Activated naive CD4-positive, alpha-beta T cell (primary cell): ENCODE measurements around the gene ASB11.
"Not testable (repeated sequence)": the region's sequence is repeated elsewhere in the genome, so short reads cannot be mapped to it uniquely, and the experiment has no call there.

ENCODE experiments used
- DNase-seq, 4 experiments: peaks; one replicate each; lab custom pipeline; 2025; lab: John Stamatoyannopoulos, UW

The ASB11 gene

GRCh38 chrX:15305899-15306298 is 9.5 kb downstream of the ASB11 start:
- DNase-seq = not testable (repeated sequence)

GRCh38 chrX:15301924-15302323 is 13.5 kb downstream of the ASB11 start:
- DNase-seq = no peak

DNA sequence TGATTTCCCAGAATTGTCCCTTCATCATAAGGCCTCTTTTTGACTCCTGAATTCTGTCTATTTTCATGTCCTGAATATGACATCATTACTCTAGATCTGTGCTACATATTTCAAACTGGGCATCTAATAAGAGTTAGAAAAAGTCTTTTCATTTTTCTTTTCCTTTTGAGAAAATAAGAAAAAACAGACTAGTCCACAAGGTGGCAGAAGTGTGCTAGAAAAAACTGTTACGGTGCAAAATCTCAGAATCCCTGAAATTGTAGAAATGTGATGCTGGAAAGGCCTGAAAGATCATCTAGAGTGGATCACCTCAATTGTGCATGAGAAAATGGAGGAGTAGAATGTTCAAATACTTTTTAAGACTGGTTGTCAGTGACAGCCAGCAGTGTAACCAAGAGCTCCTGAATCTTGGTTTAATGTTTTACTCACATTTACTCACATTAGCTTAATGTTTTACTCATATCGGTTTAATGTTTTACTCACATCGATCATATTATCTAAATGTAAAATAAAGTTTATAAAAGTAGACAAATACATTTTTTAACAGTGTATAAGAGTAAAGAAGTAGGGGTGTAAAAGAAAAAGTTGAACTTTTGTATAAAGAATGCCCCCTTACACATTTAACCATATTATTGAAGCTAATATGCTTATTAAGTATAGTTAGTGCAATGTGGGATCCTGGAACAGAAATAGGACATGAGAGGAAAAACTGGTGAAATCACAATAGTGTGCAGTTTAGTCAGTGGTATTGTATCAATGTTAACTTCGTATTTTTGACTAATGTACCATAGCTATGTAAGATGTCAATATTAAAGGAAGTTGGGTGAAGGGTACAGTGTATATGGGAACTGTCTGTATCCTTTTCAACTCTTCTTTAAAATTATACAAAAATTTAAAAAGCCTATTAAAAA is 15.2 kb downstream of the ASB11 start:
- DNase-seq = no peak

GRCh38 chrX:15298780-15299179 is 16.7 kb downstream of the ASB11 start:
- no peak for DNase-seq

- no peak for DNase-seq
These were observed 17.2 kb downstream of the ASB11 start for GRCh38 chrX:15298201-15298600.

DNA sequence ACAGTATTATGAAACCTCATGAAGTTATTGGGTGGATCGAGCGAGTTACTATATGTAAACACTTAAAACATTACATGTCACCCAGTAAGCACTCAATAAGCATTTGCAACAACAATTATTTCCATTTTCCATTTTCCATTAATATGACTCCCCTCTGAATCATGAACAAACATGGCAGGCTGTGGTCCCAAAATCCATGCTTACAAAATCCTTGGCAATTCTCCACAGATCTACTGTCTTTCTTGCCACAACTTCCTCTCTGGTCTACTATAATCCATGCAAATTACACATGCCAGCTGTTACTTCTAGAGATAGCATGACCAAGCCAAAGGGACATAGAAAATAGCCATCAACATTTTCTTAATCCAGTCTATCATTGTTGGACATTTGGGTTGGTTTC is 22.0 kb downstream of the ASB11 start:
- DNase-seq = no peak

GRCh38 chrX:15292861-15293260 is 22.6 kb downstream of the ASB11 start:
- DNase-seq = no peak

- no peak for DNase-seq
These were observed 37.8 kb downstream of the ASB11 start for GRCh38 chrX:15277604-15278003.

- no peak for DNase-seq
These were observed 40.5 kb downstream of the ASB11 start for GRCh38 chrX:15274946-15275345.

- not testable (repeated sequence) for DNase-seq
These were observed 42.2 kb downstream of the ASB11 start for GRCh38 chrX:15273275-15273674.

DNA sequence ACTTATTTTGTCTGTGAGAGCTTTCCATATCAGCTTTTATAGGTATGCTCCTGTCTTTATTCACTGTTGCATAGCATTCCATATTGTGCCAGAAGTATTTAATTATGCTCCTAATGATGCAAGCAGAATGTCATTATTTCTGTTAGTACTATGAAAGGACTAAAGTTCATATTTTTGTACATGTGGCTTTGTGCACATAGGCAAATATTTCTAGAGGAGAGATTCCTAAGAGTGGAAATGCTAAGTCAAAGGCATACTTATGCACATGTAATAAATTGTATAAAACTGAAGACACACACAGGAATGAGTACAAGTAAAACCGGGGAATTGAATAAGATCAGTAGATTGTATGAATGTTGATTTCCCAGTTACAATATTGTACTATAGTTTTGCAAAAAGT is 43.7 kb downstream of the ASB11 start:
- DNase-seq = no peak

- peak in 1 of 4 experiments; percentile 4 for DNase-seq
These were observed 45.6 kb downstream of the ASB11 start, which contains the start of gene ASB9 for GRCh38 chrX:15269618-15270521. Gene ASB9, minus strand, starts transcription at chrX:15270083. Its CDS starts 209 bp downstream, at chrX:15269874.

DNA sequence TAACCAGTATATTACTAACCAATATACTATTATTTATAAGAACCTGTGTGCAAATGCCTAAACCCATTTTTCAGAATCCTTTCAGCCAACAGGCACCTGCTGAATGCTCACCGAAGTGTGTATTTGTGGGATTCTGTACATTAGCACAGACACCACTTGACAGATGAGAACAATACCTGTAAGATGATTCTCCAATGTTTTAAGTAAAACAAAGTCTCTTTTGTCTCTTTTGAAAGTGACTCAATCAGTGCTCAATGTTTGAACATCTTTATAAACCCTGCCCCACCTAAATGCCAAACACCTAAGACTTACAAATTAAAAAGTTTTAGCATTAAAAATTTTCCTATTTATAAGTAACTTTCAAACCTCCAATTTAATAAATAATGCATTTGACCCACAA is 46.3 kb downstream of the ASB11 start:
- DNase-seq = no peak

DNA sequence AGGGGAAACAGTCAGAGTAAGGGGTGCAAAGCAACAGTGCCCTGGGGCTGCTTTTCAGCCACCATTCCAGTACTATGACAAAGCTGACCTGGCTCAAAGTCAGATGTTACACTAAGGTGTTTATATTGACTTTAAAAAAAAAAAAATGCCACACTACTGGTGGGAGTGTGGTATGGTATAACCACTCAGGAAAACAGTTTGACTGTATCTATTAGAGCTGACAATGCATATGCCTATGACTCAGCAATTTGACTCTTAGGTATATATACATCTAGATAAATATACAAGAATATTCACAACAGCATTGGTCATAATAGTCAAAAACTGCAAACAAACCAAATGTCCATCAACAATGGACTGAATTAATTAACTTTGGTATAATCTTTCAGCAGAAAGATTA is 60.6 kb downstream of the ASB11 start:
- DNase-seq = no peak

DNA sequence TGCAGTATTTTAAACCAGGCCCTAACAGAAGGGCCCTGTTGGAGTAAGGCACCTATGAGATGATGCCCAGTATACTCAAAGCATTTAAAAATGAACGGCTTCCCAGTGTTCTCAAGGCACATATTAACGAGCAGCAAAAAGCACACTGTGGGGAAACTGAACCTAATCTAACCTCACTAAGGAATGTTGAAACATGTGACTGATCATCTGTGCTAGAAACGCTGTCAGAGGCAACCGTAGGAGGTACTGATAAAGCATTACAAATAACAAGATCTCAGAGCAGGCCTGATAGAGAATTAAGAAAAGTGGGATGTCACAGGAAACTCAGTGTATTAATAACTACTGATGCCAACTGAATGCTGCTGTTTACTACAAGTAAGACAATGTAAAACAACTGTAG is 69.5 kb downstream of the ASB11 start:
- DNase-seq = no peak

- no peak for DNase-seq
These were observed 71.0 kb downstream of the ASB11 start for GRCh38 chrX:15244421-15244820.

- DNase-seq = peak in 1 of 4 experiments; percentile 0
These were observed 72.4 kb downstream of the ASB11 start for GRCh38 chrX:15242899-15243555.

- no peak for DNase-seq
These were observed 74.1 kb downstream of the ASB11 start for GRCh38 chrX:15241301-15241700.

DNA sequence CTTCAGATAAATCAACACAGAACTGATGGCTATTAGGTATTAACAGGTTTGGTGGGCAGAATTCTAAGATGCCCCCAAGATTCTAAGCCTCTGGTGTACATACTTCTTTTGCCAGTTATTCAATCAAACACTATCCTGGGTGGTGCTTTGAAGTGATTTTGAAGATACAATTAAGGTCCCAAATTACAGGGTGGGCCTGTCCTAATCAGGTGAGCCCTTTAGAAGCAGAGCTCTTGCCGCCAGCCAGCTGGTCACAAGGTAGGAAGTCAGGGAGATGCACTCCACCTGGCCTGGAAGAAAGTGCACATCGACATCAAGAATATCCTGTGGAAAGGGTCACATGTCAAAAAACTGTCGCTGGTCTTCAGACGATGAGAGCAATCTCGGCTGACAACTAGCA is 75.0 kb downstream of the ASB11 start:
- DNase-seq = no peak

- DNase-seq = no peak
These were observed 79.3 kb downstream of the ASB11 start for GRCh38 chrX:15236146-15236545.

DNA sequence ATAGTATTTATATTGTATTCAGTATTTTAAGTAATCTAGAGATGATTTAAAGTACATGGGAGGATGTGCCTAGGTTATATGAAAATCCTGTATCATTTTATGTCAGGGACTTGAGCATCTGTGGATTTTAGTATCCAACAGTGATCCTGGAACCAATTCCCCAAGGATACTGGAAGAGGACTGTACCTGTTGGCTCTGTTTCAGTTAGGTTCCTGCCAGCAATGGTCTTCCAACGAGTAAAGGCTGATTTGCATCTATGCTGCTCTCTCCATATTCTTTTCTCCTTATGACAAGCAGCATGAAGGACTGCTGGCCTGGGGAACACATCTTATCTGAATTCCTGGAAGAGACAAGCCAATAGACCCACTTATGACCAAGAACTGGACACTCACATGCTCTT is 80.4 kb downstream of the ASB11 start:
- DNase-seq = no peak

DNA sequence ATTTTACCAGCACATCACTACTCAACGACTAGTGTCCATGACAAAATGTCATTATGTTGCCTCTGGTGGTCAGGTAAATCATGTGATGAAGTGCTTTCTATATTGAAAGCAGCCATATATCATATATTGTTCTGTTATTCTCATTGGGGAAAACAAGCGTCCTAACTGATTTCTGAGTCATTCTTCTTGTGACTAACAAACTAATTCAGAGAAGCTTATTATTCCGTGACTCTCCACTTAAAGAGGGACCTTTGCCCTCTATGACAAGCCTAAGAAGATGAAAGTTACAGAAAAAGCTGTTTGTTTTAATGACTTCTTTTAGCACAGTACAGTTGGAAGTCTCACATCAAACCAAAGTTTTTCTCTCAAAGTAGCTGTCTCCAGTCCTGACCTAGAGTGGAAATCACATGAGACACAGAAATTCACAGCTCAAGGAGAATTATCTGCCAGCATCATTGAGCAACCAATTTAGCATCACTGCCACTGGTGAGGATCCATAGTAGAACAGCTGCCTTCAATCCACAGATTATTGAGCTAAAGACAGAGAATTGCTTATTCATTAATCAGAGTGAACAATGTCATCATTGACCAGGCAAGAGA is 81.9 kb downstream of the ASB11 start:
- DNase-seq = no peak
